GM19455 (cell line): ENCODE data around the gene CBR1.

Source experiments
- ATAC-seq: cut with Tn5 transposase; IDR thresholded peaks from one replicate; pipeline ENCODE4 v1.9.1; 2021; ENCODE audit not compliant: unreplicated experiment

CBR1 gene

GRCh38 chr21:36069713-36070583, at the start of gene CBR1:
CBR1 (plus strand) TSS chr21:36070024; CDS start chr21:36070116, 92 bp downstream.
- peak; percentile 95 for ATAC-seq

GRCh38 chr21:36021251-36021837, 48.5 kb upstream of the CBR1 start:
- no peak for ATAC-seq

- no peak for ATAC-seq
Measured at GRCh38 chr21:36022427-36023091, 47.3 kb upstream of the CBR1 start.

GRCh38 chr21:36023092-36023480, 46.7 kb upstream of the CBR1 start:
- ATAC-seq: no peak

- ATAC-seq: no peak
Measured at GRCh38 chr21:36024782-36025181, 45.0 kb upstream of the CBR1 start.

- ATAC-seq: no peak
Measured at GRCh38 chr21:36027347-36027746, 42.5 kb upstream of the CBR1 start.

GRCh38 chr21:36028127-36029069, 41.4 kb upstream of the CBR1 start:
- peak; percentile 71 for ATAC-seq

- no peak for ATAC-seq
Measured at GRCh38 chr21:36029309-36029708, 40.5 kb upstream of the CBR1 start.

GRCh38 chr21:36030581-36031189, 39.1 kb upstream of the CBR1 start:
- ATAC-seq: no peak

- ATAC-seq: no peak
Measured at GRCh38 chr21:36032647-36033406, 37.0 kb upstream of the CBR1 start.

GRCh38 chr21:36034211-36034913, 35.5 kb upstream of the CBR1 start:
- ATAC-seq: no peak

- ATAC-seq: no peak
Measured at GRCh38 chr21:36035381-36035791, 34.4 kb upstream of the CBR1 start.

- no peak for ATAC-seq
Measured at GRCh38 chr21:36038701-36039497, 30.9 kb upstream of the CBR1 start.

- ATAC-seq: no peak
Measured at GRCh38 chr21:36039861-36040260, 30.0 kb upstream of the CBR1 start.

GRCh38 chr21:36040389-36040788, 29.4 kb upstream of the CBR1 start:
- ATAC-seq: no peak

- no peak for ATAC-seq
Measured at GRCh38 chr21:36041910-36042309, 27.9 kb upstream of the CBR1 start.

- ATAC-seq: no peak
Measured at GRCh38 chr21:36044056-36044455, 25.8 kb upstream of the CBR1 start.

GRCh38 chr21:36045993-36046392, 23.8 kb upstream of the CBR1 start:
- ATAC-seq: no peak
